Measurements from ENCODE around the gene TMEM119. TPM values are rescaled to one million over a fixed set of nuclear protein-coding genes. Genes with fewer than 3 reads are reported as not detected.

The TMEM119 gene
- total and polyA plus RNA-seq, 2 of the 8 experiments (the other 6 are each of a cell fraction or from before 2014, with no cell fraction given) = 0.35 to 0.61 TPM

GRCh38 chr12:108559748-108560147 lies 38.1 kb downstream of the TMEM119 start:
- Histone ChIP-seq H3K27me3 (replicated peaks in 1 of 4; ENCODE audit: control insufficient read depth in 3 of 4, extremely low read depth in 1 of 4, insufficient read depth in 3 of 4, low read length in 3 of 4) (no peaks in the 10 kb centered on the region), H3K23me2 (ENCODE audit: low read depth, low read length) (peaks cover 20% of the 10 kb centered on the region), H3K4me2 (ENCODE audit: insufficient read depth in 1 of 2, low read depth in 2 of 2, low read length in 2 of 2) (peak overlapping the region; percentile 94 to 99), H3K79me1 (ENCODE audit: low read depth, low read length) (peaks cover 2% of the 10 kb centered on the region; the same call in 1 of the 2 replicates), H3K4ac (replicated peaks; ENCODE audit: insufficient read length, low read depth, low read length) (no peak overlapping the region), H3K4me3 (ENCODE audit: extremely low read depth in 1 of 4, insufficient read depth in 2 of 4, low read depth in 3 of 4, low read length in 4 of 4) (peak overlapping the region; percentile 84 to 100 (median 94); a peak in 7 of 8 replicates), H3K18ac (ENCODE audit: extremely low read depth, low read length) (no peak overlapping the region), H4K8ac (ENCODE audit: extremely low read depth, insufficient read depth, low read length) (no peak overlapping the region; the same call in 1 of the 2 replicates), H2BK12ac (ENCODE audit: low read depth, low read length) (0 out of 2 replicates have a peak overlapping the region, but pooled peaks have one; percentile 32), H3K9ac (replicated peaks in 1 of 4; ENCODE audit: extremely low read depth in 1 of 4, low read depth in 3 of 4, low read length in 3 of 4) (peak overlapping the region in 3 of 4 experiments; percentile 65 to 100 (median 100); a peak in 4 of 7 replicates), H2BK120ac (replicated peaks; ENCODE audit: low read depth, low read length) (no peak overlapping the region), H3K56ac (replicated peaks; ENCODE audit: insufficient read length, low read depth, low read length) (no peak overlapping the region), H4K91ac (replicated peaks; ENCODE audit: insufficient read length, low read length) (no peak overlapping the region), H2BK5ac (ENCODE audit: low read depth, low read length) (no peak overlapping the region; the same call in 1 of the 2 replicates), H3K9me3 (ENCODE audit: insufficient read depth in 2 of 2, low read depth in 1 of 2, low read length in 1 of 2) (no peaks in the 10 kb centered on the region), H2AFZ (ENCODE audit: low read length) (no peak overlapping the region), H4K20me1 (replicated peaks in 1 of 2; ENCODE audit: control insufficient read depth in 1 of 2, insufficient read depth in 2 of 2, low read length in 2 of 2) (peaks cover 13 to 20% of the 10 kb centered on the region in 2 experiments), H3K4me1 (replicated peaks in 1 of 4; ENCODE audit: control insufficient read depth in 3 of 4, insufficient read depth in 4 of 4, low read length in 3 of 4) (peaks cover 0 to 4% (median 0%) of the 10 kb centered on the region in 4 experiments; a peak in 1 of 7 replicates), H2BK20ac (ENCODE audit: low read length) (no peak overlapping the region), H3K79me2 (ENCODE audit: control insufficient read depth in 1 of 2, insufficient read depth in 2 of 2, low read length in 2 of 2) (peaks cover 44 to 75% of the 10 kb centered on the region in 2 experiments), H3K23ac (ENCODE audit: insufficient read length) (no peak overlapping the region), H2AK5ac (ENCODE audit: low read depth, low read length) (no peak overlapping the region), H3K14ac (ENCODE audit: insufficient read length) (no peak overlapping the region), H2BK15ac (ENCODE audit: low read length) (no peak overlapping the region), H3K36me3 (ENCODE audit: control insufficient read depth in 2 of 4, insufficient read depth in 4 of 4, low read length in 3 of 4) (peaks cover 5 to 29% (median 7%) of the 10 kb centered on the region in 4 experiments), H3K27ac (ENCODE audit: low read depth, low read length) (no peak overlapping the region), H4K5ac (ENCODE audit: insufficient read length, low read depth, low read length) (no peak overlapping the region)
- WGBS, 2 experiments (ENCODE audit: extremely low coverage in 1 of 2, insufficient coverage in 1 of 2, insufficient read length in 1 of 2, insufficient replicate concordance in 2 of 2, low coverage in 1 of 2, low lambda C conversion rate in 2 of 2, missing lambda C conversion rate in 1 of 2) = 87% methylated on average over 3 of the region's 3 CpGs; no CpG with 5 or more reads in 1 of the 2 experiments
- FAIRE-seq (no peak), DNase-seq (ENCODE audit: low read depth in 1 of 2, low spot score in 2 of 2) (no peak)
- POLR2A ChIA-PET (ENCODE audit: partially characterized antibody) = interaction anchor here (1.3 to 4.3 kb wide), 5 partner anchors 10 to 79 kb away, joined by 5 to 40 read pairs (median 6); no protein-coding TSS in a partner anchor
- CTCF ChIA-PET (ENCODE audit: partially characterized antibody) = interaction anchor here (0.7 to 24.3 kb wide), 3 partner anchors 54 to 897 kb away, joined by 3 to 523 read pairs (median 4); no protein-coding TSS in a partner anchor
- TF ChIP-seq POLR2AphosphoS5 (IDR thresholded peaks at IDR 0.05; ENCODE audit: low read depth, low read length) (0 out of 2 replicates have a peak, but pooled peaks have one; percentile 15), BCL11A (IDR thresholded peaks at IDR 0.05; ENCODE audit: low read depth in 2 of 2, low read length in 2 of 2) (no peak), RXRA (IDR thresholded peaks at IDR 0.05; ENCODE audit: insufficient read depth, low read depth, low read length) (no peak)
